Mucosa of descending colon (tissue), 3 donors: ENCODE measurements around the gene CLMN. TPM values are rescaled to one million over a fixed set of nuclear protein-coding genes. Genes with fewer than 3 reads are reported as not detected.

Experiments used
- ATAC-seq: fragments of 200-7000 bp; cut with Tn5 transposase; one replicate; pipeline ENCODE4 v1.9.1; 2020; ENCODE audit warnings: mild to moderate bottlenecking, moderate library complexity
- DNase-seq, 3 donors: peaks; one replicate each; pipeline ENCODE4 v3.0.0-alpha.2; 2020
- H3K36me3 ChIP-seq: fragments of 200-600 bp; one replicate; pipeline ENCODE4 v1.8.0; 2021; ENCODE audit warnings: low read depth, mild to moderate bottlenecking
- H3K4me1 ChIP-seq: fragments of 200-600 bp; one replicate; pipeline ENCODE4 v1.8.0; 2021; ENCODE audit warnings: low read depth, mild to moderate bottlenecking
- H3K4me3 ChIP-seq: fragments of 200-600 bp; one replicate; pipeline ENCODE4 v1.8.0; 2021; ENCODE audit warnings: mild to moderate bottlenecking
- H3K9me3 ChIP-seq: fragments of 200-600 bp; one replicate; pipeline ENCODE4 v1.8.0; 2021; ENCODE audit warnings: mild to moderate bottlenecking
- CTCF ChIP-seq: fragments of 200-600 bp; IDR thresholded peaks from one replicate; pipeline ENCODE4 v1.8.0; 2022; ENCODE audit warnings: antibody characterized with exemption, mild to moderate bottlenecking
- intact Hi-C, 2 donors: fragments of 100-400 bp; cut with DNase I in 1 of 2; cut with micrococcal nuclease in 1 of 2; formaldehyde crosslinking; loops; one replicate each; pipeline versions ENCODE4 v1.11.0 to v1.11.1; 2022; cut with DNase I, micrococcal nuclease
- total RNA-seq, 3 donors: library from RNA; stranded (reverse); fragmentation: NEBNext Ultra II Directional in 2 of 3; extraction: Animal tissue kit (Norgen Biotek cat#: 25700) in 2 of 3; gene quantifications; one replicate each; pipeline versions ENCODE4 v1.2.1 to v1.2.4, GENCODE V29; 2021 to 2023
- donor health status: DM: no; HTN: no; CAD: no; lungs with moderate emphysema.
- donor health status: DM: no; HTN: no; CAD: no.
- donor health status: DM: no; HTN: yes; CAD: no.

CLMN gene
- total RNA-seq, 3 donors from 2014 or later: 73.7 to 200 (median 132) TPM

DNA sequence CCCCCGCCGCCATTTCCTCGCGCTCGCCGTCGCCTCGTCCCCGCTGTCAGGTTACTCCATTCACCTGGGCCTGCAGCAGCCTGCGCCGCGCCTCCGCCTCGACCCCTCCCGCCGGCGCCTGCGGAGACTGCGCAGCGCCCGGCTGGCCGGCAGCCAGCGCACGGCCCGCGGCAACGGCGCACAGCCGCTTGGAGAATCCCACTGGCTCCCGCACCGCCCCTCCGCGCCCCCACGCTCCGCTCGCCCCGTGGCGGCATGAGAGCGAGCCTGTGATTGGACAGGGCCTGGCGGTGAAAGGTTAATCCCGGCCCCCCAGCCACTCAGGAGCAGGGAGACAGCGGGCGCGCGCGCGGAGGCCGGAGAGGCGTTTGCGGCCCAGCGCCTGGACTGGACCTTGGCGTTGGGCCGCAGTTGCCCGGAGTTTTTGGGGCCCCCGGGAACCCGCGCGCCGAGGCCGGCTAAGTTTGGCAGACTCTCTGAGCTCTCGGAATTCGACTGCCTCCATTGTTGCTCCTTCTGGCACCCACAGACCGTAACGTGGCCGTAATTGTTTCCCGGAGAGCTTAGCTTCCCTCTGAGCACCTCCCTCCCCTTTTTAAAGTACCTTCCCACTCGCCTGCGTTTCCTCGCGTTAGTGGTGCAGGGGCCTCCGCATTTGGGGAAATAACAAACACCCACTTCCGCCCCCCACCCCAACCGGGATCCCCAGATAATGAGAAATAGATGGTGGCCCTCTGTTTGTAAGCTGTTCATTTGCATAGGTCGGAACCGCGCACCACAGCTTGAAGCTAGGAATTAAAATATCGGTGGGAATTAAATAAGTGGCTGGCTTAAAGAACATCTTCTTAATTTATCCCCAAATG, 162.2 kb downstream of the CLMN start, which contains the start of gene DICER1:
TSS of gene DICER1 (minus strand) at position 203 of the 863 bp plus-strand sequence. CDS start 24,071 bp downstream, outside the sequence.
- Histone ChIP-seq H3K36me3 (no peaks in the 10 kb centered on the region), H3K4me3 (peak within 1 kb of the TSS; percentile 68), H3K9me3 (no peaks in the 10 kb centered on the region), H3K4me1 (peaks cover 27% of the 10 kb centered on the region)
- no peak for TF ChIP-seq CTCF
- intact Hi-C loops: no loop called here
- peak; percentile 97 for ATAC-seq
- peak; percentile 97 to 99 (median 98) for DNase-seq

DNA sequence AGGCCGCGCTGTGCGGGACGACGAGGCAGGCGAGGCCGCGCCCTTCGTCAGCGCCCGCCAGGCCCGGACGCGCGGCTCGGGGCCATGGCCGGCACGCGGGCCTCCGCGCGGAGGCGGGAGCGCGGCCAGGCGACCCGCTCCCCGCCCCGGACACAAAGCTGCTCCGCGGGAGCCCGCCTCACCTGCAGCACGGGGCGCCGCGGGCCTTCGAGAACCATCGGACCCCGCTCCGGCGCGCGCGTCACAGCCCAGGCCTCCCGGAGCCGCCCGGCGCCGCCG, 162.7 kb downstream of the CLMN start:
- Histone ChIP-seq H3K36me3 (no peaks in the 10 kb centered on the region), H3K4me3 (peak overlapping the region; percentile 68), H3K4me1 (peaks cover 32% of the 10 kb centered on the region), H3K9me3 (no peaks in the 10 kb centered on the region)
- intact Hi-C loops: no loop called here
- TF ChIP-seq CTCF: no peak
- DNase-seq (no peak), ATAC-seq (peak; percentile 52)

- intact Hi-C loops: no loop called here
- peaks cover 32% of the 10 kb centered on the region for H3K4me1 ChIP-seq
- ATAC-seq: peak; percentile 34
- no peaks in the 10 kb centered on the region for H3K36me3 ChIP-seq
- peak; percentile 44 to 78 (median 76) for DNase-seq
- H3K4me3 ChIP-seq: peak overlapping the region; percentile 68
- no peaks in the 10 kb centered on the region for H3K9me3 ChIP-seq
- no peak for TF ChIP-seq CTCF
Measured at GRCh38 chr14:95156161-95157047, 163.3 kb downstream of the CLMN start.

DNA sequence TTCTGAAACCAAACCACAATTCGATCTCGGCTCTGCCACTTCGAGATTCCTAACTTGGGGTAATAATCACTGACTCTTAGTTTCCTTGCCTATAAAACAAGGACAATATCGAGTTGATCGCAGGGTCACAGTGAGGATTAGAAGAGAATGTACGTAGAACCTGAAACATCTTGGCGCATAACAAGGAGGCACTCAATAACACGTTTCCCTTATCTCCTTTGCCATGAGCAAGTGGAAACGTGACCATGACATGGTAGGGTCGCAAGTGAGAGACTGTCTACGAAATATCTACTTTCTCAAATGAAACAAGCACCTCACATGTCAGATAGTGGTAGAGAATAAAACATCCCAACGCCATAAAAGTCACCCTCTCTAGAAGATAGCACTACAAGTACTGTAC, 164.7 kb downstream of the CLMN start:
- intact Hi-C loops: no loop called here
- peaks cover 32% of the 10 kb centered on the region for H3K4me1 ChIP-seq
- no peak overlapping the region for H3K4me3 ChIP-seq
- DNase-seq: no peak
- ATAC-seq: no peak
- TF ChIP-seq CTCF: no peak
- no peaks in the 10 kb centered on the region for H3K36me3 ChIP-seq
- no peaks in the 10 kb centered on the region for H3K9me3 ChIP-seq

DNA sequence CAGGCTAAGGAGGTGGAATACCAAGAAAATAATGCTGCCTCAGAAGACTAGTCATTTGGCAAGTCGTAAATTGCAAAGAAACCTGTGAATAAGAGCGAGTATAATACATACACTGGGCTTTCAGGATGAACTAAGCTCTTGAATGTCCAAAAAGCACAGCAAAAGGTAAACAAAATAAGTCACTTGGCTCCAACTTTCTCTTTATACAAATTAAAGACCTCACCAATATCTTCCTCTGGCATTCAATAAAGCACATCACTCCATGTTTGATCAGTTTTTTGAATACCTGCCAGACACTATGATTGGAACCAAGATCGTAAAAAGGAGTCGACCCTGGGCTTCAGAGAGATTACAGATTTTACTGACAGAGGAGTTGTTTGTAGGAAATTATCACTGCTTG, 165.8 kb downstream of the CLMN start:
- Histone ChIP-seq H3K36me3 (no peaks in the 10 kb centered on the region), H3K9me3 (no peaks in the 10 kb centered on the region), H3K4me3 (no peak overlapping the region), H3K4me1 (peaks cover 32% of the 10 kb centered on the region)
- ATAC-seq (no peak), DNase-seq (no peak)
- intact Hi-C loops: no loop called here
- no peak for TF ChIP-seq CTCF
